GM19467 (cell line): ENCODE results near the gene USF1.

Experiments
- ATAC-seq: cut with Tn5 transposase; IDR thresholded peaks from one replicate; pipeline ENCODE4 v1.9.1; 2021; ENCODE audit warnings: mild to moderate bottlenecking, moderate library complexity; ENCODE audit not compliant: unreplicated experiment

USF1 gene

GRCh38 chr1:161045736-161046604 is at the start of gene USF1:
Gene USF1, minus strand, starts transcription at chr1:161045977. Its CDS starts 2,702 bp downstream, at chr1:161043275.
- ATAC-seq, result peak; percentile 55

GRCh38 chr1:161095230-161095629 is 49.5 kb upstream of the USF1 start:
- ATAC-seq, result no peak

- no peak for ATAC-seq
Measured at GRCh38 chr1:161094481-161094880, 48.7 kb upstream of the USF1 start.

- ATAC-seq, result no peak
Measured at GRCh38 chr1:161092621-161093028, 46.8 kb upstream of the USF1 start.

- ATAC-seq, result no peak
Measured at GRCh38 chr1:161091796-161092507, 46.2 kb upstream of the USF1 start.

GRCh38 chr1:161091093-161091492 is 45.3 kb upstream of the USF1 start:
- no peak for ATAC-seq

- no peak for ATAC-seq
Measured at GRCh38 chr1:161090617-161091016, 44.8 kb upstream of the USF1 start.

GRCh38 chr1:161089938-161090337 is 44.2 kb upstream of the USF1 start:
- ATAC-seq, result no peak

- ATAC-seq, result no peak
Measured at GRCh38 chr1:161089251-161089924, 43.6 kb upstream of the USF1 start, which contains the start of gene NECTIN4. Gene NECTIN4, minus strand, starts transcription at chr1:161089558. Its CDS starts 262 bp downstream, at chr1:161089296.

- ATAC-seq, result no peak
Measured at GRCh38 chr1:161088587-161089110, 42.9 kb upstream of the USF1 start.

GRCh38 chr1:161086457-161086856 is 40.7 kb upstream of the USF1 start:
- no peak for ATAC-seq

GRCh38 chr1:161085165-161085564 is 39.4 kb upstream of the USF1 start:
- ATAC-seq, result no peak

- no peak for ATAC-seq
Measured at GRCh38 chr1:161084597-161084988, 38.8 kb upstream of the USF1 start.

GRCh38 chr1:161083748-161084596 is 38.2 kb upstream of the USF1 start:
- ATAC-seq, result no peak

GRCh38 chr1:161082996-161083747 is 37.4 kb upstream of the USF1 start:
- ATAC-seq, result no peak

GRCh38 chr1:161082483-161082882 is 36.7 kb upstream of the USF1 start:
- no peak for ATAC-seq

- no peak for ATAC-seq
Measured at GRCh38 chr1:161081519-161081918, 35.7 kb upstream of the USF1 start.

GRCh38 chr1:161080441-161081405 is 34.9 kb upstream of the USF1 start:
- no peak for ATAC-seq
